Measurements from ENCODE around the gene LRRC52.

DNA sequence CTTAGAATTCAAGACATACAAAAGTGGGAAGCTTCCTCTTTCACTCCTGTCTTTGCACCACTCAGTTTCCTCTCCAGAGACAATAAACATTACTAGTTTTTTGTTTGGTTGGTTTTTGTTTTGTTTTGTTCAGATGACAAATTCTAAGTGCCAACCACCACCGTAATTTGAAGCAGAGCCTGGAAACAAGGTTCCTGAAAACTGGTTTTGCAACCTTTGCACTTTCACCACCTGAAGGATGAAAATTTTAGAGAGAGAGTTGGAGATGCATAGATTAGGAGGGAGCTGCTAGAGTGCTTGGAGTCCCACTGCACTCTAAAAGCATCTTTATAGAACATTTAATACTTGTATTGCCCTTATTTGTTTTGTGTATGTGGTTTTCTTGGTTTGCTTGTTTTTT lies 67.1 kb downstream of the LRRC52 start:
- TF ChIP-seq, protein P1, sequence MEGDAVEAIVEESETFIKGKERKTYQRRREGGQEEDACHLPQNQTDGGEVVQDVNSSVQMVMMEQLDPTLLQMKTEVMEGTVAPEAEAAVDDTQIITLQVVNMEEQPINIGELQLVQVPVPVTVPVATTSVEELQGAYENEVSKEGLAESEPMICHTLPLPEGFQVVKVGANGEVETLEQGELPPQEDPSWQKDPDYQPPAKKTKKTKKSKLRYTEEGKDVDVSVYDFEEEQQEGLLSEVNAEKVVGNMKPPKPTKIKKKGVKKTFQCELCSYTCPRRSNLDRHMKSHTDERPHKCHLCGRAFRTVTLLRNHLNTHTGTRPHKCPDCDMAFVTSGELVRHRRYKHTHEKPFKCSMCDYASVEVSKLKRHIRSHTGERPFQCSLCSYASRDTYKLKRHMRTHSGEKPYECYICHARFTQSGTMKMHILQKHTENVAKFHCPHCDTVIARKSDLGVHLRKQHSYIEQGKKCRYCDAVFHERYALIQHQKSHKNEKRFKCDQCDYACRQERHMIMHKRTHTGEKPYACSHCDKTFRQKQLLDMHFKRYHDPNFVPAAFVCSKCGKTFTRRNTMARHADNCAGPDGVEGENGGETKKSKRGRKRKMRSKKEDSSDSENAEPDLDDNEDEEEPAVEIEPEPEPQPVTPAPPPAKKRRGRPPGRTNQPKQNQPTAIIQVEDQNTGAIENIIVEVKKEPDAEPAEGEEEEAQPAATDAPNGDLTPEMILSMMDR (IDR thresholded peaks at IDR 0.05), result no peak
- TF ChIP-seq EZH2 (IDR thresholded peaks at IDR 0.05; ENCODE audit: borderline replicate concordance, insufficient read depth, low read depth, low read length, poor library complexity, severe bottlenecking), result no peak

Data from B cell (primary cell).